HCT116 (cell line): ENCODE results near the gene CHFR. TPM values are rescaled to one million over a fixed set of nuclear protein-coding genes. Genes with fewer than 3 reads are reported as not detected.
"Not testable (repeated sequence)": the region's sequence is repeated elsewhere in the genome, so short reads cannot be mapped to it uniquely, and the experiment has no call there.

ENCODE experiments used
- ATAC-seq: fragments of 200-7000 bp; cut with Tn5 transposase; 2 replicates; pipeline ENCODE4 v1.9.1; 2020; ENCODE audit warnings: mild to moderate bottlenecking, moderate library complexity
- BruUV-seq: library from RNA; stranded (reverse); fragments of 400-500 nt; replicated peaks from 2 replicates; lab custom pipeline; 2021; lab: Mats Ljungman, UMichigan
- CTCF ChIA-PET: fragments of 300-600 bp; sonication (Branson Sonifier 250); formaldehyde crosslinking; loops from one replicate; lab custom pipeline; 2021; ENCODE audit warnings: antibody characterized with exemption; lab: Charles Lee
- POLR2A ChIA-PET: fragments of 300-600, 350-600 bp; sonication (Branson Sonifier 250); formaldehyde crosslinking; loops from one replicate; lab custom pipeline; 2021; ENCODE audit warnings: antibody characterized with exemption; lab: Charles Lee
- RAD21 ChIA-PET, 2 experiments: fragments of 300-600 bp; sonication (Branson Sonifier 250); formaldehyde crosslinking; loops; one replicate each; lab custom pipeline; 2023; ENCODE audit warnings: low total read pairs in 2 of 2; ENCODE audit not compliant: uncharacterized antibody in 2 of 2, unreplicated experiment in 2 of 2, low non-redundant PET in 1 of 2; lab: Charles Lee
- DNase-seq: peaks from one replicate; pipeline ENCODE4 v3.0.0-alpha.2; 2010; ENCODE audit warnings: low read depth, low spot score
- H2AFZ ChIP-seq: fragments of 200-600 bp; shearing (Covaris generic), sonication (generic); 2 replicates; pipeline ENCODE4 v1.6.1; 2017; ENCODE audit warnings: low read depth, mixed run types, mixed read lengths, antibody characterized with exemption, low read length; ENCODE audit not compliant: poor library complexity, severe bottlenecking
- H3K27ac ChIP-seq: 2 replicates; pipeline ENCODE4 v1.5.1; 2012; ENCODE audit warnings: low read depth, low read length
- H3K27me3 ChIP-seq: fragments of 200-600 bp; sonication (generic); 2 replicates; pipeline ENCODE4 v1.6.1; 2016; ENCODE audit warnings: mixed run types, low read length, mixed read lengths; ENCODE audit not compliant: insufficient read depth
- H3K36me3 ChIP-seq, 2 experiments: fragments of 200-500 bp in 1 of 2; fragments of 200-600 bp in 1 of 2; sonication (Bioruptor generic) in 1 of 2; sonication (generic) in 1 of 2; 2 replicates each; pipeline versions ENCODE4 v1.5.1 to v1.6.1; 2014 to 2016; ENCODE audit warnings: low read length in 2 of 2, inconsistent platforms in 1 of 2, mixed read lengths in 1 of 2, mixed run types in 1 of 2; ENCODE audit not compliant: insufficient read depth in 2 of 2, control insufficient read depth in 1 of 2
- H3K4me1 ChIP-seq, 2 experiments: fragments of 200-600 bp in 1 of 2; sonication (generic) in 1 of 2; 2 replicates each; pipeline versions ENCODE4 v1.5.1 to v1.6.1; 2012 to 2017; ENCODE audit warnings: low read length in 2 of 2, inconsistent platforms in 1 of 2, mild to moderate bottlenecking in 1 of 2, mixed read lengths in 1 of 2, mixed run types in 1 of 2, moderate library complexity in 1 of 2; ENCODE audit not compliant: insufficient read depth in 2 of 2, control insufficient read depth in 1 of 2
- H3K4me2 ChIP-seq: fragments of 200-600 bp; sonication (generic); 2 replicates; pipeline ENCODE4 v1.6.1; 2017; ENCODE audit warnings: mixed run types, low read length, mixed read lengths
- H3K4me3 ChIP-seq, 2 experiments: fragments of 200-600 bp in 1 of 2; sonication (generic) in 1 of 2; replicated peaks in 1 of 2; 2 replicates each; pipeline ENCODE4 v1.5.1; 2011 to 2016; ENCODE audit warnings: low read length in 2 of 2, control low read depth in 1 of 2, low read depth in 1 of 2, mild to moderate bottlenecking in 1 of 2, mixed read lengths in 1 of 2, mixed run types in 1 of 2
- H3K79me2 ChIP-seq: fragments of 200-600 bp; sonication (generic); 2 replicates; pipeline ENCODE4 v1.6.1; 2017; ENCODE audit warnings: mild to moderate bottlenecking, mixed run types, low read length, moderate library complexity, mixed read lengths; ENCODE audit not compliant: insufficient read depth
- H3K9ac ChIP-seq: fragments of 200-600 bp; sonication (generic); 2 replicates; pipeline ENCODE4 v1.6.1; 2016; ENCODE audit warnings: low read length, mixed read lengths
- H3K9me2 ChIP-seq: fragments of 200-600 bp; sonication (generic), shearing (Covaris generic); 2 replicates; pipeline ENCODE4 v1.6.1; 2017; ENCODE audit warnings: mixed run types, mild to moderate bottlenecking, moderate library complexity; ENCODE audit not compliant: insufficient read depth
- H3K9me3 ChIP-seq, 2 experiments: fragments of 200-500 bp in 1 of 2; fragments of 200-600 bp in 1 of 2; sonication (Bioruptor generic) in 1 of 2; sonication (generic) in 1 of 2; 2 replicates each; pipeline ENCODE4 v1.6.1; 2014 to 2017; ENCODE audit warnings: low read length in 2 of 2, mixed read lengths in 2 of 2, inconsistent platforms in 1 of 2, low read depth in 1 of 2, mild to moderate bottlenecking in 1 of 2, mixed run types in 1 of 2, moderate library complexity in 1 of 2; ENCODE audit not compliant: control insufficient read depth in 1 of 2, insufficient read depth in 1 of 2
- H4K20me1 ChIP-seq: fragments of 200-600 bp; sonication (generic), shearing (Covaris generic); 2 replicates; pipeline ENCODE4 v1.6.1; 2017; ENCODE audit warnings: mixed run types, mild to moderate bottlenecking, moderate library complexity; ENCODE audit not compliant: insufficient read depth
- CBX3 ChIP-seq: IDR thresholded peaks from 2 replicates; pipeline ENCODE4 v1.6.1; 2012; ENCODE audit warnings: low read depth
- CEBPB ChIP-seq: IDR thresholded peaks from 2 replicates; pipeline ENCODE4 v1.6.1; 2012; ENCODE audit warnings: low read depth
- EZH2 ChIP-seq: fragments of 200-600 bp; sonication (generic); IDR thresholded peaks from 2 replicates; pipeline ENCODE4 v1.6.1; 2017; ENCODE audit warnings: antibody characterized with exemption, mixed run types
- EZH2phosphoT487 ChIP-seq: fragments of 200-600 bp; IDR thresholded peaks from 2 replicates; pipeline ENCODE4 v1.6.1; 2018; ENCODE audit warnings: antibody characterized with exemption, borderline replicate concordance
- SIN3A ChIP-seq: IDR thresholded peaks from 2 replicates; pipeline ENCODE4 v1.6.1; 2012; ENCODE audit warnings: low read depth
- SP1 ChIP-seq: IDR thresholded peaks from 2 replicates; pipeline ENCODE4 v1.6.1; 2012; ENCODE audit warnings: low read depth
- SRF ChIP-seq: IDR thresholded peaks from 2 replicates; pipeline ENCODE4 v1.6.1; 2012; ENCODE audit warnings: low read depth
- TCF7L2 ChIP-seq: IDR thresholded peaks from 2 replicates; pipeline ENCODE4 v1.7.0; 2011; ENCODE audit warnings: borderline replicate concordance, inconsistent platforms; ENCODE audit not compliant: insufficient read depth, insufficient read length; ENCODE audit errors: extremely low read depth
- YY1 ChIP-seq: IDR thresholded peaks from 2 replicates; pipeline ENCODE4 v1.6.1; 2011; ENCODE audit warnings: low read length, low read depth, moderate library complexity, mild to moderate bottlenecking; ENCODE audit not compliant: insufficient replicate concordance; ENCODE audit errors: extremely low read depth
- intact Hi-C: fragments of 100-400 bp; cut with micrococcal nuclease; formaldehyde crosslinking; loops from 2 replicates; pipeline ENCODE4 v1.10.0; 2022
- total RNA-seq: library from RNA; stranded (reverse); gene quantifications from one replicate; pipeline ENCODE4 v1.2.1, GENCODE V29; 2021; ENCODE audit not compliant: unreplicated experiment
- TF ChIP-seq, protein P1 (sequence below), 3 experiments: fragments of 200-600 bp in 1 of 3; sonication (generic) in 1 of 3; IDR thresholded peaks in 2 of 3; conservative IDR thresholded peaks in 1 of 3; 2 replicates each; pipeline ENCODE4 v1.5.1; 2012 to 2017; ENCODE audit warnings: low read depth in 2 of 3, low read length in 2 of 3, antibody characterized with exemption in 1 of 3, borderline replicate concordance in 1 of 3, control low read depth in 1 of 3, mild to moderate bottlenecking in 1 of 3, mixed read lengths in 1 of 3, mixed run types in 1 of 3, moderate library complexity in 1 of 3; ENCODE audit not compliant: insufficient read depth in 1 of 3

CHFR gene
- total RNA-seq, 1 experiment from 2014 or later, result 0.39 TPM

DNA sequence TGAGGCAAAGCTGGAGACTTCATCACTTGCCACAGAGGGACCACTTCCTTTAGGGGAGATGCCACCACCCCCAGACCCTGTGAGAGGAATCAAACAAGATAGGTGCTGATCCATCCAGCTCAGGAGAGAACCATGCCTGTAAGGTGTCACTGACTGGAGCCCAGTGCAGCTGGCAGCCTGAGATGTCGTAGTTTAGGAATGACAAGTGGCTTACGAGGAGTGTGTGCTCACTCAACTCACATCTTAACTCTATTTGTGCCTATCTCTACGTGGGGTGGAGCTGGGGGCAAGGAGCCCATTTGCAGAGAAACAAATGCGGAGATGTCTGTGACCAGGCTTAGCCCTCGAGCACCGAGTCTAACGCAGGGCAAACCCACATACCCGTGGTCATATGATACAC is 25.8 kb downstream of the CHFR start:
- H3K4me2 ChIP-seq, result no peak overlapping the region
- CTCF ChIA-PET, result no interaction called here
- RAD21 ChIA-PET, result no interaction called here
- no peaks in the 10 kb centered on the region for H4K20me1 ChIP-seq
- POLR2A ChIA-PET, result no interaction called here
- H3K27me3 ChIP-seq, result no peaks in the 10 kb centered on the region
- H3K4me1 ChIP-seq, result no peaks in the 10 kb centered on the region
- ATAC-seq (no peak), DNase-seq (no peak)
- H3K79me2 ChIP-seq, result no peaks in the 10 kb centered on the region
- H3K9me3 ChIP-seq, result peaks cover 0 to 13% of the 10 kb centered on the region in 2 experiments; a peak in 1 of 4 replicates
- H3K27ac ChIP-seq, result no peak overlapping the region
- no peaks in the 10 kb centered on the region for H3K9me2 ChIP-seq
- no peak overlapping the region for H3K4me3 ChIP-seq
- no TSS peak for BruUV-seq
- TF ChIP-seq EZH2 (no peak), SRF (no peak), SIN3A (no peak), YY1 (no peak), CEBPB (no peak), TCF7L2 (no peak)
- H3K36me3 ChIP-seq, result no peaks in the 10 kb centered on the region
- H3K9ac ChIP-seq, result no peak overlapping the region
- intact Hi-C loops, result no loop called here
- H2AFZ ChIP-seq, result no peak overlapping the region

- Histone ChIP-seq H3K4me1 (no peaks in the 10 kb centered on the region), H3K79me2 (no peaks in the 10 kb centered on the region), H4K20me1 (no peaks in the 10 kb centered on the region), H2AFZ (no peak overlapping the region), H3K4me2 (no peak overlapping the region), H3K36me3 (no peaks in the 10 kb centered on the region), H3K4me3 (no peak overlapping the region), H3K9me2 (no peaks in the 10 kb centered on the region), H3K9ac (no peak overlapping the region), H3K27ac (no peak overlapping the region), H3K9me3 (peaks cover 0 to 7% of the 10 kb centered on the region in 2 experiments; a peak in 1 of 4 replicates), H3K27me3 (no peaks in the 10 kb centered on the region)
- ATAC-seq (no peak), DNase-seq (no peak)
- RAD21 ChIA-PET, result no interaction called here
- intact Hi-C loops, result no loop called here
- POLR2A ChIA-PET, result no interaction called here
- CTCF ChIA-PET, result no interaction called here
- TF ChIP-seq CBX3, result no peak
- no peak for TF ChIP-seq EZH2phosphoT487
- no peak for TF ChIP-seq SP1
- TF ChIP-seq, protein P1, sequence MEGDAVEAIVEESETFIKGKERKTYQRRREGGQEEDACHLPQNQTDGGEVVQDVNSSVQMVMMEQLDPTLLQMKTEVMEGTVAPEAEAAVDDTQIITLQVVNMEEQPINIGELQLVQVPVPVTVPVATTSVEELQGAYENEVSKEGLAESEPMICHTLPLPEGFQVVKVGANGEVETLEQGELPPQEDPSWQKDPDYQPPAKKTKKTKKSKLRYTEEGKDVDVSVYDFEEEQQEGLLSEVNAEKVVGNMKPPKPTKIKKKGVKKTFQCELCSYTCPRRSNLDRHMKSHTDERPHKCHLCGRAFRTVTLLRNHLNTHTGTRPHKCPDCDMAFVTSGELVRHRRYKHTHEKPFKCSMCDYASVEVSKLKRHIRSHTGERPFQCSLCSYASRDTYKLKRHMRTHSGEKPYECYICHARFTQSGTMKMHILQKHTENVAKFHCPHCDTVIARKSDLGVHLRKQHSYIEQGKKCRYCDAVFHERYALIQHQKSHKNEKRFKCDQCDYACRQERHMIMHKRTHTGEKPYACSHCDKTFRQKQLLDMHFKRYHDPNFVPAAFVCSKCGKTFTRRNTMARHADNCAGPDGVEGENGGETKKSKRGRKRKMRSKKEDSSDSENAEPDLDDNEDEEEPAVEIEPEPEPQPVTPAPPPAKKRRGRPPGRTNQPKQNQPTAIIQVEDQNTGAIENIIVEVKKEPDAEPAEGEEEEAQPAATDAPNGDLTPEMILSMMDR (IDR thresholded peaks at IDR 0.05 in 2 of 3, conservative IDR thresholded peaks at IDR 0.05 in 1 of 3; ENCODE audit: borderline replicate concordance in 1 of 3, insufficient read depth in 1 of 3, low read depth in 2 of 3, low read length in 2 of 3), result no peak
- no TSS peak for BruUV-seq
Measured at GRCh38 chr12:132858718-132859266, 28.6 kb downstream of the CHFR start.

DNA sequence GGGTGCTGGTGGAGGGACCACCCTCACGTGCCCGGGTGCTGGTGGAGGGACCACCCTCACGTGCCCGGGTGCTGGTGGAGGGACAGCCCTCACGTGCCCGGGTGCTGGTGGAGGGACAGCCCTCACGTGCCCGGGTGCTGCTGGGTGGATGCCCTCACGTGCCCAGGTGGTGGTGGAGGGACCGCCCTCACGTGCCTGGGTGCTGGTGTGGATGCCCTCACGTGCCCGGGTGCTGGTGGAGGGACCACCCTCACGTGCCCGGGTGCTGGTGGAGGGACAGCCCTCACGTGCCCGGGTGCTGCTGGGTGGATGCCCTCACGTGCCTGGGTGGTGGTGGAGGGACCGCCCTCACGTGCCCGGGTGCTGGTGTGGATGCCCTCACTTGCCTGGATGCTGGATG is 30.4 kb downstream of the CHFR start:
- H3K4me1 ChIP-seq, H3K9me2 ChIP-seq, ATAC-seq, H2AFZ ChIP-seq, BruUV-seq, H3K4me3 ChIP-seq, H4K20me1 ChIP-seq, H3K27me3 ChIP-seq, CTCF ChIA-PET, H3K79me2 ChIP-seq, intact Hi-C loops, POLR2A ChIA-PET, H3K9me3 ChIP-seq, H3K9ac ChIP-seq, RAD21 ChIA-PET, H3K27ac ChIP-seq, H3K4me2 ChIP-seq, H3K36me3 ChIP-seq, DNase-seq: not testable (repeated sequence)
